ENCODE measurements around the gene FRMD4A.

DNA sequence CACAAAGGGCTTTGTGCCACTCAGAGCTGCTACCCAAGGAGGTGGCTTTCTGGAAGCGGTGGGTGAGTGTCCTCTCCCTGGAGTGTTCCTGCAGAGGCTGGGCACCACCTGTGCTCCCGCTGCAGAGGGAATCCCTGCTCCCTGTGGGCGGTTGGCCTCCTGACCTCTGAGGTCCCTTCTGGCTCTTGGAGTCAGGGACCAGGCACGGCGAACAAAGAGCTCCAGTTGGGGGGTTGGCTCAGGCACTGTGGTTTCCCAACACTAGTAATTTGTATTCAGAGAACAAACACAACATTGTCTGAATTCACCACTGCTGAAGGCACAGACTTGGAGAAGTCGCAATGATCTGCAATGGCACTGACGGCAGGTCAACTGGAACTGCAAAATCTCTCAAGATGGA lies 415.0 kb downstream of the FRMD4A start:
- TF ChIP-seq, protein P1, sequence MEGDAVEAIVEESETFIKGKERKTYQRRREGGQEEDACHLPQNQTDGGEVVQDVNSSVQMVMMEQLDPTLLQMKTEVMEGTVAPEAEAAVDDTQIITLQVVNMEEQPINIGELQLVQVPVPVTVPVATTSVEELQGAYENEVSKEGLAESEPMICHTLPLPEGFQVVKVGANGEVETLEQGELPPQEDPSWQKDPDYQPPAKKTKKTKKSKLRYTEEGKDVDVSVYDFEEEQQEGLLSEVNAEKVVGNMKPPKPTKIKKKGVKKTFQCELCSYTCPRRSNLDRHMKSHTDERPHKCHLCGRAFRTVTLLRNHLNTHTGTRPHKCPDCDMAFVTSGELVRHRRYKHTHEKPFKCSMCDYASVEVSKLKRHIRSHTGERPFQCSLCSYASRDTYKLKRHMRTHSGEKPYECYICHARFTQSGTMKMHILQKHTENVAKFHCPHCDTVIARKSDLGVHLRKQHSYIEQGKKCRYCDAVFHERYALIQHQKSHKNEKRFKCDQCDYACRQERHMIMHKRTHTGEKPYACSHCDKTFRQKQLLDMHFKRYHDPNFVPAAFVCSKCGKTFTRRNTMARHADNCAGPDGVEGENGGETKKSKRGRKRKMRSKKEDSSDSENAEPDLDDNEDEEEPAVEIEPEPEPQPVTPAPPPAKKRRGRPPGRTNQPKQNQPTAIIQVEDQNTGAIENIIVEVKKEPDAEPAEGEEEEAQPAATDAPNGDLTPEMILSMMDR (IDR thresholded peaks at IDR 0.05) = no peak
- TF ChIP-seq ZFX (IDR thresholded peaks at IDR 0.05; ENCODE audit: borderline replicate concordance) = no peak
